ENCODE measurements around the gene SMARCC1.

DNA sequence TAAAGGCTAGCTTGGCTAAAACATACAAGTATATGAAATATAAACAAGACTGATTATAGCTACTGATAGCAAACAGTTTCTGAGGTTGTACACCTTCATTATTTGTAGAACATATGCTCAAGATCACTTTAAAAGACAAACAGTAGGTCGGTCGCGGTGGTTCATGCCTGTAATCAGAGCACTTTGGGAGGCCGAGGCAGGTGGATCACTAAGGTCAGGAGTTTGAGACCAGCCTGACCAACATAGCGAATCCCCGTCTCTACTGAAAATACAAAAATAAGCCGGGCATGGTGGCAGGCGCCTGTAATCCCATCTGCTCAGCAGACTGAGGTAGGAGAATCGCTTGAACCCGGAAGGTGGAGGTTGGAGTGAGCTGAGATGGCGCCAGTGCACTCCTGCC is 80.3 kb downstream of the SMARCC1 start:
- TF ChIP-seq, protein P1, sequence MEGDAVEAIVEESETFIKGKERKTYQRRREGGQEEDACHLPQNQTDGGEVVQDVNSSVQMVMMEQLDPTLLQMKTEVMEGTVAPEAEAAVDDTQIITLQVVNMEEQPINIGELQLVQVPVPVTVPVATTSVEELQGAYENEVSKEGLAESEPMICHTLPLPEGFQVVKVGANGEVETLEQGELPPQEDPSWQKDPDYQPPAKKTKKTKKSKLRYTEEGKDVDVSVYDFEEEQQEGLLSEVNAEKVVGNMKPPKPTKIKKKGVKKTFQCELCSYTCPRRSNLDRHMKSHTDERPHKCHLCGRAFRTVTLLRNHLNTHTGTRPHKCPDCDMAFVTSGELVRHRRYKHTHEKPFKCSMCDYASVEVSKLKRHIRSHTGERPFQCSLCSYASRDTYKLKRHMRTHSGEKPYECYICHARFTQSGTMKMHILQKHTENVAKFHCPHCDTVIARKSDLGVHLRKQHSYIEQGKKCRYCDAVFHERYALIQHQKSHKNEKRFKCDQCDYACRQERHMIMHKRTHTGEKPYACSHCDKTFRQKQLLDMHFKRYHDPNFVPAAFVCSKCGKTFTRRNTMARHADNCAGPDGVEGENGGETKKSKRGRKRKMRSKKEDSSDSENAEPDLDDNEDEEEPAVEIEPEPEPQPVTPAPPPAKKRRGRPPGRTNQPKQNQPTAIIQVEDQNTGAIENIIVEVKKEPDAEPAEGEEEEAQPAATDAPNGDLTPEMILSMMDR (IDR thresholded peaks at IDR 0.05; ENCODE audit: low read depth, low read length): no peak
- TF ChIP-seq POLR2A (IDR thresholded peaks at IDR 0.05; ENCODE audit: extremely low read depth, insufficient read length): no peak
- TF ChIP-seq, protein P2, sequence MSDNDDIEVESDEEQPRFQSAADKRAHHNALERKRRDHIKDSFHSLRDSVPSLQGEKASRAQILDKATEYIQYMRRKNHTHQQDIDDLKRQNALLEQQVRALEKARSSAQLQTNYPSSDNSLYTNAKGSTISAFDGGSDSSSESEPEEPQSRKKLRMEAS (IDR thresholded peaks at IDR 0.05; ENCODE audit: low read depth, low read length): no peak
- no peak for TF ChIP-seq MYC (IDR thresholded peaks at IDR 0.05; ENCODE audit: low read depth, low read length)
